AG09319 (cell line): ENCODE results near the gene VAMP5.

ENCODE experiments used
- DNase-seq: peaks from one replicate; pipeline ENCODE4 v3.0.0-alpha.2; 2010; ENCODE audit warnings: low read depth; ENCODE audit errors: extremely low read depth
- TF ChIP-seq, protein P1 (sequence below): IDR thresholded peaks from 2 replicates; pipeline ENCODE4 v1.5.1; 2011; ENCODE audit warnings: low read depth, mild to moderate bottlenecking, inconsistent platforms, low read length, moderate library complexity

VAMP5 gene

DNA sequence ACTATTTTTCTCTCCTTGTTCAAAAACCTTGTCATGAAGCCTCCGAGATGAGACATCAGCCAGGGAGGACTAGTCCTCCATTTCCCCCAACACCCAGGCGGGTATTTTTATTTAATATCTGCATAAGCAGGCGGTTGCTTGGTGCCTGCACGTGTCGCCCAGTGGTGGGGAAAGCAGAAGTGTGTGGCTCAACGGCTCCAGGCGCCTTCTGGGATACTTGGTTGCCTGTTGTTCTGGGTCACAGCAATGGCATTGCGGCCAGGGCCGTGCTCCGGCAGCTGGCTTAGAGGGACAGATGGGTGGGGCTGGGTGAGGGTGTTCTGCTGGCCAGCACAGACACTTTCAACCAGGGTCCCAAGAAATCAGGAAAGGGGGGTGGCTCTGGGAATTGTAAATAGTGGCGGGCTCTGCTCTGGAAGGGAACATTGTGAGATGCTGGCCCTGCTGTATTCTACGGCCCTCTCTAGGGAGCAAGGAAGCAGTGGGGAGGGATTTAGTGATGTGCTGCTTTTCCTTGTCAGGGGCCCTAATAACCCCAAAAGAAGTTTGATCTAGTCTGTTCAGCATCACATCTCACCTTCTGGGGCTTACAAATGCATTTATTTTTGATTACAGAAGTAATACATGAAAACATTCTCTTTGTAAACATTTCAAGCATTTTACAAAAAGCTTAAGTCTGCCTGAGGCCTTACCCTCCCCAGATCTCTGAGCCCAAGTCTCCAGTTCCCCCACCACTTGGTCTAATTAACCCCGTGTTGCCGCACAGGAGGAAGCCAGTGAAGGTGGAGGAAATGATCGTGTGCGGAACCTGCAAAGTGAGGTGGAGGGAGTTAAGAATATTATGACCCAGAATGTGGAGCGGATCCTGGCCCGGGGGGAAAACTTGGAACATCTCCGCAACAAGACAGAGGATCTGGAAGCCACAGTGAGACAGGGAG lies 5.7 kb upstream of the VAMP5 start:
- TF ChIP-seq, protein P1, sequence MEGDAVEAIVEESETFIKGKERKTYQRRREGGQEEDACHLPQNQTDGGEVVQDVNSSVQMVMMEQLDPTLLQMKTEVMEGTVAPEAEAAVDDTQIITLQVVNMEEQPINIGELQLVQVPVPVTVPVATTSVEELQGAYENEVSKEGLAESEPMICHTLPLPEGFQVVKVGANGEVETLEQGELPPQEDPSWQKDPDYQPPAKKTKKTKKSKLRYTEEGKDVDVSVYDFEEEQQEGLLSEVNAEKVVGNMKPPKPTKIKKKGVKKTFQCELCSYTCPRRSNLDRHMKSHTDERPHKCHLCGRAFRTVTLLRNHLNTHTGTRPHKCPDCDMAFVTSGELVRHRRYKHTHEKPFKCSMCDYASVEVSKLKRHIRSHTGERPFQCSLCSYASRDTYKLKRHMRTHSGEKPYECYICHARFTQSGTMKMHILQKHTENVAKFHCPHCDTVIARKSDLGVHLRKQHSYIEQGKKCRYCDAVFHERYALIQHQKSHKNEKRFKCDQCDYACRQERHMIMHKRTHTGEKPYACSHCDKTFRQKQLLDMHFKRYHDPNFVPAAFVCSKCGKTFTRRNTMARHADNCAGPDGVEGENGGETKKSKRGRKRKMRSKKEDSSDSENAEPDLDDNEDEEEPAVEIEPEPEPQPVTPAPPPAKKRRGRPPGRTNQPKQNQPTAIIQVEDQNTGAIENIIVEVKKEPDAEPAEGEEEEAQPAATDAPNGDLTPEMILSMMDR: no peak
- no peak for DNase-seq

DNA sequence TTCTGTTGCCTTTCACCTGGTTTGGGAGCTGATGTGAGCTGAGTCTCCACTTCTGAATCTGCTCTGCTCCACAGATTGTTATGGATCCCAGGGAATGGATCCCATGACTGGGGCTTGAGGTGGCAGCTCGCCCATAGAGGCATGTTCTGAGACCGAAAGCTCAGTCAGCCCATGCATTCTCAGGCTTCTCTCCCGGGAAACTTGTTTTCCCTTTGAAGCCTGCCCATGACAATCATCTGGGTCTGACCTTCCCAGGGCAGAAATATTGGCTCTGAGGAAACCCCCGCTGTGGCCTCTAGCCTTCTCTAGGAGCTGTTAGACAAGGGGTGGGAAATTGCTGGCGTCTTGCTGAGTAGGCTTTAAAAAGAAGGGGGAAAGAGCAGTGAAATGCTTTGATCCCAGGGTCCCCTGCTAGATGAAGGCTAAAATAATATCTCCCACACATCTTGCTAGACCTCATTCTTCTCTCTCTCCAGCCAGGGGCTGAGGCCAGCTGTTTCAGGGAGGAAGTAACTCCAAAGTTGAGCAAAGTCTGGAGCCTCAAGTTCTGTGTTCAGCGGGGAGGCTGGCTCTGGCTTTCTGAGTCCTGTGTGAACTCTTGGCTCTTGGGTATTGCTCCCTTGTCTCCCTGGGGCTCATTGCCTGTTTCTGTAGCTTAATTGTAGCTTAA lies 4.8 kb upstream of the VAMP5 start:
- TF ChIP-seq, protein P1: no peak
- DNase-seq: no peak

DNA sequence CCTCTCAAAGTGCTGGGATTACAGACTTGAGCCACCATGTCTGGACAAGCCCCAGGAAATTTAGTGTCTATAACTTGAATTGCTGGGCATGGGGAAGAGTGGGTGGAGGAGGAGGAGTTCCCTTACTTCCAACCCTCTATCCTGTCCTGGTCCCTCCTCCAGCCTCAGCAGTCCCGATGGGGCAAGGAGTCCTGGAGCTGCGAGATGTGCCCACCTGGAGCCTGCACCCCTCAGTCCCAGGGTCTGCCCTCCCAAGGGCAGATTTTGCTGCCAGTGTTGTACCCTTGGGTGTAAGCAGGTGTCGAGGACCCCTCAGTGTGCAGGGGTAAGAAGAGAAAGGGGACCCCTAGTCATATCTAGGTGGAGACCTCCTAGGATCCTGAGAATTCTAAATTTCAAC lies 4.0 kb upstream of the VAMP5 start:
- no peak for DNase-seq
- TF ChIP-seq, protein P1: no peak

DNA sequence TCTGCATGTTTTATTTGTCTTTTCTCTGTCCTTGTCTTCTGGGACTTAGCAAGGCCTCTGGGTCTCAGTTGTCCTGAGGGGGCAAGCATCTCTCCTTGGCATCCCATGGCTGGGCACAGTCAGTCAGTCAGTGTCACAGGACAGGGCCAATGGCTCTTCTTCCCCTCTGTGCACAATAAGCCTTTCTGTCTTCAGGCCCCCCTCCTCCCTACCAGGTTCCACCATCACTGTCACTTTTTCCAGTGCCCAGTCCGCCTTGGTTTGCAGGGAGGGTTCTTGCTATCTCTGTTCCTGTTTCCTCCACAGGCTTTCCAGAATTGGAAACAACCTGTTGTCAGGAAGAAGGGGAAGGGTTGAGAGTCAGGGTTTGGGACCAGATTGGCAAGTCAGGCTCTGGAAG lies 1.7 kb upstream of the VAMP5 start:
- TF ChIP-seq, protein P1: no peak
- no peak for DNase-seq

DNA sequence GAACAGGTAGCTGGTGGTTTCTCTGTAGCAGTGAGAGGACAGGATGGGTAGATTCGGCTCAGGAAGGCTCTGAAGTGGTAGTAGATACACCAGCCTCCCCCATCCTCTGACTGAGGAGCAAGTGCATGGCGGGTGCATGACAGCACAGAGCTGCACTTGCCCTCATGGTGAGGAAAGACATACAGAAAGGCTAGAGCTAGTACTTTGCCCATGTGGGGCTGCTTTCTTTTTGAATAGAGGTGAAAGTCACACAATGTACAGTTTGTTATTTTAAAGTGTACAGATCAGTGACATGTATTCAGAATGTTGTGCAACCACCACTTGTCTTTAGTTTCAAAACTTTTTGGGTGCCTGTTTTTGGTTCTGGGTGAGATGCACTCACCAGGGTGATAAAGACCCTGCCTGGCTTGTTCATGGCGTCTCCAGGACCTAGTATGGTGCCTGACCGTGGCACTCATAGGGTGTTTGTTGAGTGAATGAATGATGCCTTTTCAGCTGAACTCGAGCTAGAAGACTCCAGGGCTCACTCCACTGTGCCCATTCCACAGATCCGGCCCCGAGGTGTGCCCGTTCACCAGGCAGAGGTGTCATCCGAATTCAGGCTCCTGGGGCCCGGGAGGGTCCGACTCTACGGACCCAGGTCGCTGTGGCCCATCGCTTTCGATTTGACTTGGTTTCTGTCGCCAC lies 421 bp upstream of the VAMP5 start:
- TF ChIP-seq, protein P1: no peak
- DNase-seq: no peak

DNA sequence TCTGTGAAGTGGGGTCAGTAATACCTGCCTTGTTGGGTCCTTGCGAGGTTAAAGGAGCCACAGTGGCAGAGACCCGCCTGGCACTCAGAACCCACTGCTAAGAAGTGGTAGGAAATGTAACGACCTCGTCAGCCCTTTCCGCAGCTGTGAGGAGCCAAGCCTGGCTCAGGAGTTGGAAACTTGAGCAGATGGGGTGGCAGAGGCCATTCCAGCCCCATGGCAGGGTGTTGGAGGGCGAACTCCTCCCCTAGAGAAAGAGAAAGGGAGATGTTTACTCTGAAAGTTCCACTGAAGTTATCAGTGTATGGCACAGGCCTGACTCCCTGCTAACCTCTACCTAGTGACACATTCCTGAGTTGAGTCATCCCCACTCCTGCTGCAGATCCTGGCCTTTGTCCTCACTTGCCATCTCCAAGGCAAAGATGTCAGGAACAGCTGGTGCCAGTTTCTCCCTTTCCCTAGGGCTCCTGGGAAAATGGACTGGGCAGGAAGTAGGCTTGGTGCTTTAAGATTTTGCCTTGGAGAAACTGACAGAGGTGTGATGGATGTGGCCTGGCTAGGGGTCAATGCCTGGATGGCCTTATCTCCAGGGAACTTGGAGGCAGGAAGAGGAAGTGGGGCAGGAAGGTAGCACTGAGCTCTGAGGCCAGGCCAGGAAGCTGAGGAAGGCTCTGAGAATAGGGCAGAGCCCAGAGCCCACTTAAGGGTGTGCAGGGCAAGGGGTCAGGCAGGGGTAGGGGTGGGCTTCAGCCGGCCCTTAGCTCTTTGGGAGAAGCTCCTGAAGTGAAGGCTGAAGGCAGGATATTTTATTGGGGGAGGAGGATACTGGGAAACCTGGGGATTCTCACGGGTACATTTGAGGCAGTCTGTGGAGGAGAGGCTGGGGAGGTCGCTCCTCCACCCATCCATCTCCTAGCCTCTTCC lies 888 bp downstream of the VAMP5 start:
- TF ChIP-seq, protein P1: no peak
- DNase-seq: no peak
